GM10248 (cell line): ENCODE results near the gene RFPL3.
"Not testable (repeated sequence)": the region's sequence is repeated elsewhere in the genome, so short reads cannot be mapped to it uniquely, and the experiment has no call there.

Source experiments
- CTCF ChIA-PET: fragments of 300-600 bp; sonication (Branson Sonifier 250); formaldehyde crosslinking; extraction: SDS; loops from one replicate; lab custom pipeline; 2021; ENCODE audit warnings: antibody characterized with exemption; lab: Yijun Ruan, JAX
- POLR2A ChIA-PET: fragments of 350-650 bp; sonication (Branson Sonifier 250); formaldehyde crosslinking; extraction: SDS; loops from one replicate; lab custom pipeline; 2020; ENCODE audit warnings: antibody characterized with exemption; lab: Yijun Ruan, JAX
- DNase-seq: peaks from one replicate; pipeline ENCODE4 v3.0.0; 2012; ENCODE audit errors: extremely low spot score
- CTCF ChIP-seq: IDR thresholded peaks from 2 replicates; pipeline ENCODE4 v1.5.1; 2012; ENCODE audit warnings: mild to moderate bottlenecking, low read depth; ENCODE audit errors: extremely low read depth, missing control alignments, control extremely low read depth

The RFPL3 gene

GRCh38 chr22:32352681-32353080 lies 5.0 kb upstream of the RFPL3 start:
- ChIA-PET CTCF (no interaction called here), POLR2A (no interaction called here)
- TF ChIP-seq CTCF = no peak
- no peak for DNase-seq

- ChIA-PET POLR2A (no interaction called here), CTCF (no interaction called here)
- DNase-seq = no peak
- TF ChIP-seq CTCF = no peak
Measured at GRCh38 chr22:32353292-32353691, 4.4 kb upstream of the RFPL3 start.

GRCh38 chr22:32353840-32354239 lies 3.8 kb upstream of the RFPL3 start:
- TF ChIP-seq CTCF = no peak
- ChIA-PET CTCF (no interaction called here), POLR2A (no interaction called here)
- no peak for DNase-seq

- no peak for TF ChIP-seq CTCF
- POLR2A ChIA-PET = no interaction called here
- DNase-seq = no peak
- CTCF ChIA-PET = no interaction called here
Measured at GRCh38 chr22:32354360-32355351, 3.0 kb upstream of the RFPL3 start.

GRCh38 chr22:32355760-32356159 lies 1.9 kb upstream of the RFPL3 start:
- TF ChIP-seq CTCF = peak; percentile 1
- ChIA-PET POLR2A (interaction anchor here (0.5 kb wide), 1 partner anchor 438 kb away, joined by 3 read pairs; no protein-coding TSS in a partner anchor), CTCF (no interaction called here)
- DNase-seq = no peak

GRCh38 chr22:32360096-32360495 lies 2.4 kb downstream of the RFPL3 start:
- DNase-seq, CTCF ChIA-PET, POLR2A ChIA-PET: not testable (repeated sequence)

GRCh38 chr22:32361257-32361656 lies 3.6 kb downstream of the RFPL3 start:
- ChIA-PET CTCF (no interaction called here), POLR2A (no interaction called here)
- no peak for TF ChIP-seq CTCF

More at GRCh38 chr22:32361257-32361656, 3.6 kb downstream of the RFPL3 start:
- no peak for DNase-seq
